ENCODE results near the gene ADAM10. TPM values are rescaled to one million over a fixed set of nuclear protein-coding genes. Genes with fewer than 3 reads are reported as not detected.

ADAM10 gene
- total RNA-seq, 4 donors from 2014 or later = 112 to 157 (median 116) TPM

DNA sequence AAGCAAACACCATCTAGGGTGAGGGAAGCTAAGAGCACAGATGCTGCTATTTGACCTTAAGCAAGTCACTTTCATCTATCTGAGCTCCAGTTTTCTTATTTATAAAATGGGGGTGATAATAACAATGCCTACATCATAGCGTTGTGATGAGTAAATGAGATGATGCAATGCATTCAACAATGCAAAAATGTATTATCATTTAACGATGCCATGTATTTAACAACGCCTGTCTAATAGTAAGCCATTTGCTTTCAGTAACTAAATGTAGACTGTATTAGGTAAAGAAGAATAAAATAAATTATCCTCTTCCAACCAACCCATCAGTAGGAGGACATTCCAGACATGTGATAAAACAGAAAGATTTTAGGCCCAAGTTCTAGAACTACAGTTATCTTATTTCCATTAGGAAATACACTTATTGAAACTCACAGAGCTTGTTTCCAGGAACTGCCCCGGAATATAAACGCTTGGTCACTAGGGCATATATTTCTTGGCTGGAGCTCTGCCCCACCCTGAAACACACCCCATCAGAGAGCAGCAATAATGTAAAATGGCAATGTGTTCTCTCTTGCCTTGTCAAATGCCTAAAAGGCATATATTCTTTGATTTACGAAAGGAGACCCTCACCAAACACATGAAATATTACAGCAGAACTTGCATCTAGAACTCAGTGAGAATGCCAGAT, 189.5 kb downstream of the ADAM10 start:
- 76 to 77% methylated on average over 6 of the region's 6 CpGs for WGBS, 2 donors
- DNase-seq = no peak
- Histone ChIP-seq H3K27ac (no peak overlapping the region), H3K36me3 (no peaks in the 10 kb centered on the region), H3K9me3 (no peaks in the 10 kb centered on the region), H3K4me3 (replicated peaks in 1 of 3) (no peak overlapping the region), H3K4me1 (no peaks in the 10 kb centered on the region), H3K27me3 (no peaks in the 10 kb centered on the region)
- intact Hi-C loops (cut with DNase I) = no loop called here
- TF ChIP-seq CTCF (IDR thresholded peaks at IDR 0.05) (no peak), POLR2A (IDR thresholded peaks at IDR 0.05) (no peak)

DNA sequence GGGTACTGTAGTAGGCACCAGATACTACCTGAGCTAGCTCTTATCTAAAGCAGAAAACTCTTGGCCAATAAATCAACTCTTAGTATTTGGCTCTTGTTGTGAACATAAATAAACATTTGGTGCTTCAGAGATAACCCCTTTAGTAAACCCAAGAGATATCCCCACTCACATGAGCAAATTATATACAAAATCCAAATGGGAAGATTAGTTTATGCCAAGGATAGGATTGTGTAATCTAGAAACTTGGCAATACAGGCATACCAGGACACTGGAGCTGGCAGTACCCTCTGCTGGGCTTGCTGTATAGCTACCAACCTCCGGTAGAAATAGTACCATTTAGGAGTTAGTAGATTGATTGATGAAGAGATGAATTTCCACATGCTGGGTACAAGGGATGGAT, 190.7 kb downstream of the ADAM10 start:
- Histone ChIP-seq H3K27me3 (no peaks in the 10 kb centered on the region), H3K27ac (no peak overlapping the region), H3K4me3 (replicated peaks in 1 of 3) (no peak overlapping the region), H3K9me3 (no peaks in the 10 kb centered on the region), H3K36me3 (no peaks in the 10 kb centered on the region), H3K4me1 (no peaks in the 10 kb centered on the region)
- 81 to 100% methylated on average over 1 of the region's 1 CpG for WGBS, 2 donors
- no peak for TF ChIP-seq CTCF (IDR thresholded peaks at IDR 0.05)
- no peak for TF ChIP-seq POLR2A (IDR thresholded peaks at IDR 0.05)
- DNase-seq = no peak
- intact Hi-C loops (cut with DNase I) = no loop called here

GRCh38 chr15:58556541-58556940, 193.0 kb downstream of the ADAM10 start:
- intact Hi-C loops (cut with DNase I) = no loop called here
- Histone ChIP-seq H3K9me3 (no peaks in the 10 kb centered on the region), H3K4me1 (peaks cover 0 to 5% of the 10 kb centered on the region in 2 donors), H3K27me3 (no peaks in the 10 kb centered on the region), H3K27ac (no peak overlapping the region), H3K36me3 (no peaks in the 10 kb centered on the region), H3K4me3 (replicated peaks in 1 of 3) (no peak overlapping the region)
- no peak for DNase-seq
- 80 to 81% methylated on average over 3 of the region's 3 CpGs for WGBS, 2 donors
- no peak for TF ChIP-seq POLR2A (IDR thresholded peaks at IDR 0.05)
- TF ChIP-seq CTCF (IDR thresholded peaks at IDR 0.05) = no peak

DNA sequence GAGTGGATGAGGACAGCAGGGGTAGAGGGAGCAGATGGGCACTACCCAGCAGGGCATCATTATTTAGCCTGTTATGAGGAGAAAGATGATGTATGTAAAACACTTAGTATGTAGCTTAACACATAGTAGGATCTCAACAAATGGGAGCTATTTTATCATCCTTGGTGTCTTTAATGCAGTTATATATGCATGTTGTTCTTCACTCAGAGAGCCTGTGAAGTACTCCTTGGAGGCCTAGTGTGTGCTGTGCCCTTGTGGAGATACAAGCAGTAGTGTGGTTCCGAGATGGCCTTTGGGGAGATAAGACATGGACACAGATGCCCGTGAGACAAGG, 193.5 kb downstream of the ADAM10 start:
- H3K27me3 ChIP-seq = no peaks in the 10 kb centered on the region
- no peak for TF ChIP-seq CTCF (IDR thresholded peaks at IDR 0.05)
- TF ChIP-seq POLR2A (IDR thresholded peaks at IDR 0.05) = no peak
- no peak for DNase-seq
- intact Hi-C loops (cut with DNase I) = no loop called here
- H3K27ac ChIP-seq = no peak overlapping the region
- no peaks in the 10 kb centered on the region for H3K36me3 ChIP-seq
- no peak overlapping the region for H3K4me3 ChIP-seq (replicated peaks in 1 of 3)
- peaks cover 0 to 5% of the 10 kb centered on the region in 2 donors for H3K4me1 ChIP-seq
- WGBS, 2 donors = 88 to 91% methylated on average over 2 of the region's 2 CpGs
- H3K9me3 ChIP-seq = no peaks in the 10 kb centered on the region

- Histone ChIP-seq H3K4me1 (peaks cover 0 to 5% of the 10 kb centered on the region in 2 donors), H3K4me3 (replicated peaks in 1 of 3) (no peak overlapping the region), H3K27me3 (no peaks in the 10 kb centered on the region), H3K27ac (no peak overlapping the region), H3K36me3 (no peaks in the 10 kb centered on the region), H3K9me3 (no peaks in the 10 kb centered on the region)
- TF ChIP-seq POLR2A (IDR thresholded peaks at IDR 0.05) (no peak), CTCF (IDR thresholded peaks at IDR 0.05) (no peak)
- WGBS, 2 donors = 76% methylated on average over 13 to 15 of the region's 15 CpGs
- no peak for DNase-seq
- intact Hi-C loops (cut with DNase I) = no loop called here
These were observed 194.1 kb downstream of the ADAM10 start for GRCh38 chr15:58555162-58556027.
